BLaER1 treated with 17β-estradiol and CSF1 and Interleukin-3, amounts not matched to agents 10 nM and 100 nM (cell line): ENCODE measurements around the gene TMEM222.
A peak's percentile ranks its signal among the peaks of the same experiment; 100 is the strongest.
"Not testable (repeated sequence)": the region's sequence is repeated elsewhere in the genome, so short reads cannot be mapped to it uniquely, and the experiment has no call there.

Experiments
- H3K27ac ChIP-seq, 11 experiments: shearing (Covaris generic); formaldehyde crosslinking; 2 replicates each; pipeline ENCODE4 v1.8.1; 2022
- H3K27me3 ChIP-seq, 11 experiments: shearing (Covaris generic); formaldehyde crosslinking; 2 replicates each; pipeline ENCODE4 v1.8.1; 2022
- H3K36me3 ChIP-seq, 11 experiments: shearing (Covaris generic); formaldehyde crosslinking; 2 replicates each; pipeline ENCODE4 v1.8.1; 2022
- H3K4me1 ChIP-seq, 10 experiments: shearing (Covaris generic); formaldehyde crosslinking; 2 replicates each; pipeline ENCODE4 v1.8.1; 2022
- H3K4me2 ChIP-seq, 11 experiments: shearing (Covaris generic); formaldehyde crosslinking; 2 replicates each; pipeline ENCODE4 v1.8.1; 2022
- H3K4me3 ChIP-seq, 10 experiments: shearing (Covaris generic); formaldehyde crosslinking; 2 replicates each; pipeline ENCODE4 v1.8.1; 2022
- H3K9ac ChIP-seq, 11 experiments: shearing (Covaris generic); formaldehyde crosslinking; 2 replicates each; pipeline ENCODE4 v1.8.1; 2022
- H3K9me3 ChIP-seq, 11 experiments: shearing (Covaris generic); formaldehyde crosslinking; replicated peaks in 1 of 11; 2 replicates each; pipeline ENCODE4 v1.8.1; 2022
- H4K20me1 ChIP-seq, 11 experiments: shearing (Covaris generic); formaldehyde crosslinking; 2 replicates each; pipeline ENCODE4 v1.8.1; 2022
- Cebpa-rat ChIP-seq, 11 experiments: shearing (Covaris generic); IDR thresholded peaks; 2 replicates each; pipeline ENCODE4 v1.8.1; 2022

TMEM222 gene

DNA sequence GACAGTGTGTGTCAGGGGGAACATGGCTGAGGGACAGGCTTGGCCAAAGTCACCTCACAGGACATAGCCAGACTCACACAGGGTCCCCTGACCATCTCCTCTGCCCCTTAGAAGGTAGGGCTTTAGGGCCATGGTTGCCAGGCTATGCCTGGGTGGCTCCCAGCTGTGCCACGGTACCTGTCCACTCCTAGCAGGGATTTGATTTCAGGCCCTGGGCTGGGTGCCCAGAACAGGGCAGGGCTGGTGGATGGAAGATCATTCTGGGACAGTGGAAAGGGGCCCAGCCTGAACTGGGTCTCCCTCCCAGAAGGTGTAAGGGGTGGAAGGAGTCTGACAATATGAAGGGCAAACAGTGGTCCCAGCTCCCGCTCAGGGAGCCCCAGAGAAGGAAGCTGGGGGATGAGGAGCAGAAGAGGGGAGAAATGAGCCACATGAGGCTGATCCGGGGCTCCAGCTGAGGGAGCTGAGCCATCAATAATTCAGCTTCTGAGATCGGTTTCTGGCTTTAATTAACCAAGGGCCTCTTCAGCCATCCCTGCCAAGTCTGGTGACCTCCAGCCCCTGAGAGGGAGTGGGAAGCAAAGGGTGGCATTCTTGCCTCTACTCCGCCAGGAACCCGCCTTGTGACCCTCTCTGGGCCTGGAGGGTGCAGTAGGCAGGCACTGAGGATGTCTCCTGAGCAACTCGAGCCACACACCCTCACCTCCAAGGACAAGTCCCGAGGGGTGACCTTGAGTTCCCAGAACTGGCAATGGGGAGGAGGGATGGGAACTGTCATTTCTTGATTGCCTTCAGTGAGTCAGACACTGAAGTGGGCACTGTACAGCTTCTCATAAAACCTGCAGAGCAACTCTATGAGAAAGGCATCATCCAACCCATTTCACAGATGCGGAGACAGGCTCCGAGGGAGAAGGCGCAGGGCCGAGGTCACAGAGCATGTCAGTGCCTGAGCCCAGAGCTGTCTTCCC is 59.1 kb downstream of the TMEM222 start:
- Histone ChIP-seq H3K4me3 (no peak overlapping the region), H3K4me2 (peak overlapping the region in 2 of 11 experiments; percentile 30 to 36; a peak in 2 of 22 replicates), H3K36me3 (no peaks in the 10 kb centered on the region), H3K9me3 (no peaks in the 10 kb centered on the region), H3K9ac (no peak overlapping the region), H4K20me1 (no peaks in the 10 kb centered on the region), H3K27ac (no peak overlapping the region), H3K27me3 (no peaks in the 10 kb centered on the region), H3K4me1 (peaks cover 9 to 29% (median 18%) of the 10 kb centered on the region in 10 experiments; a peak in 19 of 20 replicates)
- TF ChIP-seq Cebpa-rat (IDR thresholded peaks at IDR 0.05) = no peak

- no peak overlapping the region for H3K4me2 ChIP-seq
Measured at GRCh38 chr1:27381969-27382762, 60.2 kb downstream of the TMEM222 start.

GRCh38 chr1:27383039-27383605 is 61.2 kb downstream of the TMEM222 start, which contains the start of gene CD164L2:
TSS of gene CD164L2 (minus strand) at chr1:27383333. CDS start at chr1:27383239, 94 bp downstream.
- Histone ChIP-seq H4K20me1 (no peaks in the 10 kb centered on the region), H3K9me3 (no peaks in the 10 kb centered on the region), H3K4me2 (no peak within 1 kb of the TSS), H3K9ac (no peak within 1 kb of the TSS), H3K4me3 (no peak within 1 kb of the TSS), H3K4me1 (peaks cover 2 to 24% (median 8%) of the 10 kb centered on the region in 10 experiments; a peak in 19 of 20 replicates), H3K27me3 (no peaks in the 10 kb centered on the region), H3K36me3 (no peaks in the 10 kb centered on the region), H3K27ac (no peak within 1 kb of the TSS)
- no peak for TF ChIP-seq Cebpa-rat (IDR thresholded peaks at IDR 0.05)

More at GRCh38 chr1:27381969-27382762, 60.2 kb downstream of the TMEM222 start:
- Histone ChIP-seq H3K4me1 (peaks cover 9 to 29% (median 16%) of the 10 kb centered on the region in 10 experiments; a peak in 19 of 20 replicates), H3K36me3 (no peaks in the 10 kb centered on the region), H3K4me3 (no peak overlapping the region), H3K9ac (no peak overlapping the region), H4K20me1 (no peaks in the 10 kb centered on the region), H3K9me3 (no peaks in the 10 kb centered on the region), H3K27me3 (no peaks in the 10 kb centered on the region), H3K27ac (no peak overlapping the region)
- TF ChIP-seq Cebpa-rat (IDR thresholded peaks at IDR 0.05) = no peak

GRCh38 chr1:27383661-27384060 is 61.7 kb downstream of the TMEM222 start:
- Histone ChIP-seq H3K4me3 (no peak overlapping the region), H3K36me3 (no peaks in the 10 kb centered on the region), H4K20me1 (no peaks in the 10 kb centered on the region), H3K9ac (no peak overlapping the region), H3K27ac (no peak overlapping the region), H3K9me3 (no peaks in the 10 kb centered on the region), H3K4me1 (peaks cover 0 to 20% (median 3%) of the 10 kb centered on the region in 10 experiments; a peak in 10 of 20 replicates), H3K4me2 (no peak overlapping the region), H3K27me3 (no peaks in the 10 kb centered on the region)
- no peak for TF ChIP-seq Cebpa-rat (IDR thresholded peaks at IDR 0.05)

GRCh38 chr1:27384797-27385196 is 62.8 kb downstream of the TMEM222 start:
- not testable (repeated sequence) for H3K9me3 ChIP-seq, H3K4me3 ChIP-seq, H3K27ac ChIP-seq, H3K4me2 ChIP-seq, H3K27me3 ChIP-seq, H3K9ac ChIP-seq, H4K20me1 ChIP-seq, H3K36me3 ChIP-seq
- H3K4me1 ChIP-seq = peaks cover 0 to 16% (median 3%) of the 10 kb centered on the region in 10 experiments; a peak in 8 of 20 replicates
